Tibial nerve (tissue), 4 donors: ENCODE data around the gene MRPL36.

Experiments
- CTCF ChIP-seq, 5 experiments: fragments of 200-600 bp in 3 of 5; fragments of 450-650 bp in 2 of 5; sonication (generic) in 3 of 5; IDR thresholded peaks; one replicate each; pipeline ENCODE4 v1.5.1; 2016 to 2019; ENCODE audit warnings: antibody characterized with exemption in 5 of 5, mild to moderate bottlenecking in 3 of 5, moderate library complexity in 2 of 5
- EP300 ChIP-seq, 2 donors: sonication (generic); formaldehyde crosslinking; IDR thresholded peaks; one replicate each; pipeline ENCODE4 v1.6.1; 2017; ENCODE audit warnings: antibody characterized with exemption in 2 of 2, mild to moderate bottlenecking in 1 of 2
- POLR2A ChIP-seq, 2 donors: fragments of 450-650 bp; IDR thresholded peaks; one replicate each; pipeline ENCODE4 v1.6.1; 2017; ENCODE audit warnings: antibody characterized with exemption in 2 of 2, mild to moderate bottlenecking in 2 of 2, moderate library complexity in 2 of 2

- no peak for TF ChIP-seq EP300 (IDR thresholded peaks at IDR 0.05)
- no peak for TF ChIP-seq CTCF (IDR thresholded peaks at IDR 0.05)
- no peak for TF ChIP-seq POLR2A (IDR thresholded peaks at IDR 0.05)
Observed at GRCh38 chr5:1807451-1808185, 8.0 kb upstream of the MRPL36 start.
